HG03196 (cell line): ENCODE measurements around the gene MARCO.
"Not testable (repeated sequence)": the region's sequence is repeated elsewhere in the genome, so short reads cannot be mapped to it uniquely, and the experiment has no call there.

Source experiments
- ATAC-seq: cut with Tn5 transposase; IDR thresholded peaks from one replicate; pipeline ENCODE4 v1.9.1; 2021; ENCODE audit not compliant: unreplicated experiment

The MARCO gene

GRCh38 chr2:118929059-118929458 lies 12.9 kb upstream of the MARCO start:
- no peak for ATAC-seq

DNA sequence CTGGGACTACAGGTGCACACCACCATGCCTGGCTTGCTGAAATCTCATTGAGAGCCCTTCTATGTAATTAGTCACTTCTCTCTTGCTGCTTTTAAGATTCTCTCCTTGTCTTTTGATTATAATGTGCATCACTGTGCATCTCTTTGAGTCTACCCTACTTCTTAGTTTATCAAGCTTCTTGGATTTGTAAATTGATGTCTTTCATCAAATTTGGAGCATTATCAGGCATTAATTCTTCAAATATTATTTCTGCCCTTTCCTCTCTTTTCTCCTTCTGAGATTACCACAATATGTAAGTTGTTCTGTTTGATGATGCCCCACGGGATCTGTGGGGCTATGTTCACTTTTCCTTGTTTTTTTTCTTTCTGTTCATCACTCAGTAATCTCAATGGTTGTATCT lies 9.0 kb upstream of the MARCO start:
- ATAC-seq: no peak

- ATAC-seq: no peak
These were observed 5.7 kb upstream of the MARCO start for GRCh38 chr2:118936306-118936705.

- no peak for ATAC-seq
These were observed 5.1 kb upstream of the MARCO start for GRCh38 chr2:118936936-118937335.

GRCh38 chr2:118937817-118938216 lies 4.2 kb upstream of the MARCO start:
- no peak for ATAC-seq

- ATAC-seq: no peak
These were observed 2.0 kb upstream of the MARCO start for GRCh38 chr2:118939994-118940393.

GRCh38 chr2:118940486-118941120 lies 1.4 kb upstream of the MARCO start:
- ATAC-seq: no peak

GRCh38 chr2:118943286-118943685 lies 1.3 kb downstream of the MARCO start:
- no peak for ATAC-seq

GRCh38 chr2:118945881-118946280 lies 3.9 kb downstream of the MARCO start:
- ATAC-seq: no peak

GRCh38 chr2:118948266-118948665 lies 6.3 kb downstream of the MARCO start:
- ATAC-seq: not testable (repeated sequence)

- no peak for ATAC-seq
These were observed 12.5 kb downstream of the MARCO start for GRCh38 chr2:118954297-118955060.

- no peak for ATAC-seq
These were observed 23.7 kb downstream of the MARCO start for GRCh38 chr2:118965737-118966136.

- ATAC-seq: no peak
These were observed 25.3 kb downstream of the MARCO start for GRCh38 chr2:118967124-118967880.

DNA sequence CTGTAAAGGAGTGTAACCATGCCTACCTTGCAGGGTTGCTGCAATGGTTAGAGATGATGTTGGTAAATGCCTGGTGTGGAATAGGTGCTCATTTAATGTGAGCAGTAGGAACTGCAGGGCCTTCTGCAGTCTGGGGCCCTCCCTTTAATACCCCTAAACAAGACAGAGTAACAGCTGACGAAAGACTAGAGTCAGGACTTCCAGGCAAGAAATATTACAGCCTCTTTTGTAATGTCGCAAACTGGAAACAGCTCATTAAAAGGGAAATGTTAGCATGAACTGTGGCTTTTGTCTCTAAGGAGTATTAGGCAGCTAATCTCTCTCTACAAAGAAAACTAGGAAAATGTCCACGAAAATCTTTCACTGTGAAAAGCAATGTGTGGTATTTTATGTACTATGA lies 26.0 kb downstream of the MARCO start:
- ATAC-seq: no peak

DNA sequence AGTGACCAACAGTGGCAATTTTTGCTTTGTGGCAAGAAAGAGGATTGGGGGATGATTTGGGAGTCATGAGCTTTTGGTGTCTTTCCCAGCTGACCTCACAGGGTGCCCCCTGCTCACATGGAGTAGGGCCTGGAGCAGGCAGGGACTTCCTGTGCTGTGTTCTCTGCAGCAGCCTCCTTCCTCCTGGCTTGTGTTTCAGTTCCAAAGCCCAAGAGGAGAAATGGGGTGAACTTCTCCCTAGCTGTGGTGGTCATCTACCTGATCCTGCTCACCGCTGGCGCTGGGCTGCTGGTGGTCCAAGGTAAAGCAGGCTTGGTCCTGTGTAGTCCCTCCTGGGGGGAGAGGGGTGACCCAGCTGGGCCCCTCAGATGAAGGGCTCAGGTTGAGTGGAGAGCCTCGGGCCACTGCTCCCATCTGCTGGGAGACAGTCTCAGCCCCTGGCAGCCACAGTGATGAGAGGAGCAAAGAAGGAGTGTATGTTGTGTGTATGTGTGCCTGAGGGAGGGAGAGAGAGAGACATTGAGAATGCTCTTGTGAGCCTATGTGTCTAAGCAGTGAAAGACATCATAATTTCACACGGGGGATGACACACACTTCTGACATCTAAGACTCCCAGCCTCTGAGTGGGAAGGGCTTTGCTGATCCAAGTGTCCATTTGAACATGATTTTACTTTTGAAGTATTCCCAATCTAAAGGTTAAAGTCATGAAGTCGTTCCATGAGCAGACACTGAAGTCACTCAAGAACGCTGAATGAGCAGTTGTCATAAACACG lies 27.2 kb downstream of the MARCO start:
- no peak for ATAC-seq

DNA sequence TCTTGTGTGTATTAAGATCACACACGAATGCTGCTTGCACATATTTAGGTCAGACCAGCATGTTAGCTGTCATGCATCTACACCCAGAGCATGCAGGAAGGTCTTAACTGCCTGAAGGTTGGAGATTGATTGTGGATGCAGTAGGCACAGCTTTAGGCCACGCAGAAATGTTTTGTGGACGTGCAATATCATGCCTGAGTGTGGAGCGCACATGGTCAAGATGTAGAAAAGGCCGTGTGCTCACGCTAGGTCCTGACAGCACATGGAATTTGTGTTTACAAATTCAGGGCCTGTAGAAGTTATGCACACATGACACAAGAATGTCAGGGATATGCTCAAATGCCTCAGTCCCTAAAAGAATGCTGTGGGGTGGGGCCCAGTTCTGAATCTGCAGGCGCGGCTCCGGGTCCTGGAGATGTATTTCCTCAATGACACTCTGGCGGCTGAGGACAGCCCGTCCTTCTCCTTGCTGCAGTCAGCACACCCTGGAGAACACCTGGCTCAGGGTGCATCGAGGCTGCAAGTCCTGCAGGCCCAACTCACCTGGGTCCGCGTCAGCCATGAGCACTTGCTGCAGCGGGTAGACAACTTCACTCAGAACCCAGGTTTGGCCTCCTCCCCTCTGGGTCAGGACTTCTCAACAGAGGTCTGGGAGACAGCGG lies 27.9 kb downstream of the MARCO start:
- ATAC-seq: no peak

- ATAC-seq: no peak
These were observed 28.6 kb downstream of the MARCO start for GRCh38 chr2:118970396-118971135.

GRCh38 chr2:118971245-118972122 lies 29.5 kb downstream of the MARCO start:
- no peak for ATAC-seq

- no peak for ATAC-seq
These were observed 31.6 kb downstream of the MARCO start for GRCh38 chr2:118973542-118973951.
